Vagina (tissue), 2 donors: ENCODE results near the gene LRRC42. TPM values are rescaled to one million over a fixed set of nuclear protein-coding genes. Genes with fewer than 3 reads are reported as not detected.

Experiments
- DNase-seq, 2 donors: peaks; one replicate each; pipeline ENCODE4 v3.0.0-alpha.2; 2017; ENCODE audit errors: extremely low spot score in 2 of 2
- H3K27ac ChIP-seq: fragments of 200-600 bp; sonication (generic); one replicate; pipeline ENCODE4 v1.5.1; 2019
- H3K27me3 ChIP-seq: fragments of 200-600 bp; sonication (generic); one replicate; pipeline ENCODE4 v1.5.1; 2019
- H3K36me3 ChIP-seq, 2 donors: fragments of 200-600 bp; sonication (generic); one replicate each; pipeline ENCODE4 v1.5.1; 2017 to 2019
- H3K4me1 ChIP-seq: fragments of 200-600 bp; sonication (generic); one replicate; pipeline ENCODE4 v1.5.1; 2019
- H3K4me3 ChIP-seq, 2 donors: fragments of 200-600 bp; sonication (generic); 1 replicate in 1 of 2; 2 replicates in 1 of 2; pipeline ENCODE4 v1.5.1; 2016 to 2019
- H3K9me3 ChIP-seq: fragments of 200-600 bp; sonication (generic); one replicate; pipeline ENCODE4 v1.5.1; 2019
- POLR2A ChIP-seq, 2 donors: fragments of 450-650 bp; IDR thresholded peaks; one replicate each; pipeline ENCODE4 v1.6.1; 2017; ENCODE audit warnings: antibody characterized with exemption in 2 of 2, mild to moderate bottlenecking in 2 of 2, moderate library complexity in 2 of 2
- POLR2AphosphoS5 ChIP-seq, 2 donors: sonication (generic); formaldehyde crosslinking; IDR thresholded peaks; one replicate each; pipeline ENCODE4 v1.9.0; 2017; ENCODE audit warnings: antibody characterized with exemption in 2 of 2, mild to moderate bottlenecking in 2 of 2, low read depth in 1 of 2; ENCODE audit not compliant: insufficient read depth in 1 of 2
- intact Hi-C: fragments of 100-400 bp; cut with DNase I; formaldehyde crosslinking; loops from one replicate; pipeline ENCODE4 v1.15.1; 2023
- total RNA-seq: library from RNA; depleted of rRNA; stranded (reverse); fragments of >200 nt; gene quantifications from one replicate; pipeline ENCODE4 v1.2.3, GENCODE V29; 2016
- TF ChIP-seq, protein P1 (sequence below), 3 experiments: fragments of 450-650 bp in 2 of 3; fragments of 200-600 bp in 1 of 3; sonication (generic) in 1 of 3; IDR thresholded peaks; one replicate each; pipeline ENCODE4 v1.5.1; 2017 to 2019; ENCODE audit warnings: antibody characterized with exemption in 3 of 3, mild to moderate bottlenecking in 2 of 3, moderate library complexity in 2 of 3

The LRRC42 gene
- total RNA-seq, 1 donor from 2014 or later: 31.7 TPM

GRCh38 chr1:53945183-53945432 is 1.0 kb upstream of the LRRC42 start:
- Histone ChIP-seq H3K4me1 (peaks cover 47% of the 10 kb centered on the region), H3K27me3 (no peaks in the 10 kb centered on the region), H3K27ac (peak overlapping the region; percentile 87), H3K4me3 (peak overlapping the region; percentile 70 to 86), H3K9me3 (no peaks in the 10 kb centered on the region), H3K36me3 (no peaks in the 10 kb centered on the region)
- DNase-seq: no peak
- intact Hi-C loops: loop anchor here (5.0 kb wide), 2 partner anchors 53 to 107 kb away; partner anchors contain the start of genes DIO1, TCEANC2 and TMEM59
- no peak for TF ChIP-seq POLR2A (IDR thresholded peaks at IDR 0.05)
- TF ChIP-seq, protein P1, sequence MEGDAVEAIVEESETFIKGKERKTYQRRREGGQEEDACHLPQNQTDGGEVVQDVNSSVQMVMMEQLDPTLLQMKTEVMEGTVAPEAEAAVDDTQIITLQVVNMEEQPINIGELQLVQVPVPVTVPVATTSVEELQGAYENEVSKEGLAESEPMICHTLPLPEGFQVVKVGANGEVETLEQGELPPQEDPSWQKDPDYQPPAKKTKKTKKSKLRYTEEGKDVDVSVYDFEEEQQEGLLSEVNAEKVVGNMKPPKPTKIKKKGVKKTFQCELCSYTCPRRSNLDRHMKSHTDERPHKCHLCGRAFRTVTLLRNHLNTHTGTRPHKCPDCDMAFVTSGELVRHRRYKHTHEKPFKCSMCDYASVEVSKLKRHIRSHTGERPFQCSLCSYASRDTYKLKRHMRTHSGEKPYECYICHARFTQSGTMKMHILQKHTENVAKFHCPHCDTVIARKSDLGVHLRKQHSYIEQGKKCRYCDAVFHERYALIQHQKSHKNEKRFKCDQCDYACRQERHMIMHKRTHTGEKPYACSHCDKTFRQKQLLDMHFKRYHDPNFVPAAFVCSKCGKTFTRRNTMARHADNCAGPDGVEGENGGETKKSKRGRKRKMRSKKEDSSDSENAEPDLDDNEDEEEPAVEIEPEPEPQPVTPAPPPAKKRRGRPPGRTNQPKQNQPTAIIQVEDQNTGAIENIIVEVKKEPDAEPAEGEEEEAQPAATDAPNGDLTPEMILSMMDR (IDR thresholded peaks at IDR 0.05): no peak
- no peak for TF ChIP-seq POLR2AphosphoS5 (IDR thresholded peaks at IDR 0.05; ENCODE audit: insufficient read depth in 1 of 2, low read depth in 1 of 2)

GRCh38 chr1:53945433-53946251 is 508 bp upstream of the LRRC42 start, which contains the start of gene IFT25:
Gene IFT25, minus strand, starts transcription at chr1:53945699. Its CDS starts 5,617 bp downstream, at chr1:53940082.
- peak in 1 of 2 donors; percentile 97 for DNase-seq
- no peaks in the 10 kb centered on the region for H3K9me3 ChIP-seq

DNA sequence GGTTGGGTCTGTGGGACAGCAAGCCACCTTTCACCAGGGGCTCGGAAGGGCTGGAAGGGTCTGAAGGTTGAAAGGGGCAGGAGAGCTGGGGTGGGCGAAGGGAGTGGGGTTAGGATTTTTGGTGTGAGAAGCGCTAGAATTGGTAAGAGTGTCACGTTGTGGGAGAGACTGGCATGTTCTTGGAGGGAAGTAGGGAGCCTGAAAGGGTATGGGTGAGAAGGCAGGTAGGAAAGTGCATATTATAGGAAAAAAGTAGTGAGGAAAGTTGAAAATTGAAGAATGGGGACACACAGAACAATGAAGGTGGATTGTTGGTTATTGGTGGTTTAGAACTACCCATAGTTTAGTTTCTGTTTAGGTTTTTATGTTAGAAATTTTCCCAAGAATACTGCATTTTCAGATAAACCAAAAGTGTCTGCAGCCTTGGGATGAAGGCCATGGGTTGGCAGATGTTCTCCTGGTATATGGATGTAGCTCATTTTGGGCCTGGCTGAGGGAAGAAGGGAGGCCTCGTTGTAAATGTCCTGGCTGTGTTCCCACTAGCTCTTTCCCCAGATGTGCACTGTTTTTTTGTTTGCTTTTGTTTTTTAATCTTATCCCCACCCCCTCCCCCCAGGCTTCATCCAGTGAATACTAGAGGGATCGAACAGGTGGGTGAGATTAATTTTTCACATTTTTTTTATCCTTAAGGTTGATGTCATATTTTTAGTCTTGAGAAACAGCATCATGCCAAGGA is 1.2 kb downstream of the LRRC42 start:
- Histone ChIP-seq H3K4me1 (peaks cover 47% of the 10 kb centered on the region), H3K4me3 (peak overlapping the region; percentile 70 to 86), H3K9me3 (no peaks in the 10 kb centered on the region), H3K27ac (peak overlapping the region; percentile 87), H3K36me3 (peaks cover 0 to 7% of the 10 kb centered on the region in 2 donors), H3K27me3 (no peaks in the 10 kb centered on the region)
- intact Hi-C loops: loop anchor here (5.0 kb wide), 2 partner anchors 55 to 105 kb away; partner anchors contain the start of genes DIO1, TCEANC2 and TMEM59
- no peak for DNase-seq
- TF ChIP-seq POLR2AphosphoS5 (IDR thresholded peaks at IDR 0.05; ENCODE audit: insufficient read depth in 1 of 2, low read depth in 1 of 2) (no peak), POLR2A (IDR thresholded peaks at IDR 0.05) (no peak)
- TF ChIP-seq, protein P1 (IDR thresholded peaks at IDR 0.05): no peak

More at GRCh38 chr1:53945433-53946251, 508 bp upstream of the LRRC42 start, which contains the start of gene IFT25:
- intact Hi-C loops: loop anchor here (5.0 kb wide), 2 partner anchors 53 to 107 kb away; partner anchors contain the start of genes DIO1, TCEANC2 and TMEM59
- Histone ChIP-seq H3K36me3 (no peaks in the 10 kb centered on the region), H3K4me3 (peak within 1 kb of the TSS; percentile 70 to 86), H3K27me3 (no peaks in the 10 kb centered on the region), H3K4me1 (peaks cover 47% of the 10 kb centered on the region), H3K27ac (peak within 1 kb of the TSS; percentile 87)
- TF ChIP-seq POLR2A (IDR thresholded peaks at IDR 0.05) (peak in 1 of 2 donors; percentile 57), POLR2AphosphoS5 (IDR thresholded peaks at IDR 0.05; ENCODE audit: insufficient read depth in 1 of 2, low read depth in 1 of 2) (peak in 1 of 2 donors; percentile 88)
- TF ChIP-seq, protein P1 (IDR thresholded peaks at IDR 0.05): no peak

DNA sequence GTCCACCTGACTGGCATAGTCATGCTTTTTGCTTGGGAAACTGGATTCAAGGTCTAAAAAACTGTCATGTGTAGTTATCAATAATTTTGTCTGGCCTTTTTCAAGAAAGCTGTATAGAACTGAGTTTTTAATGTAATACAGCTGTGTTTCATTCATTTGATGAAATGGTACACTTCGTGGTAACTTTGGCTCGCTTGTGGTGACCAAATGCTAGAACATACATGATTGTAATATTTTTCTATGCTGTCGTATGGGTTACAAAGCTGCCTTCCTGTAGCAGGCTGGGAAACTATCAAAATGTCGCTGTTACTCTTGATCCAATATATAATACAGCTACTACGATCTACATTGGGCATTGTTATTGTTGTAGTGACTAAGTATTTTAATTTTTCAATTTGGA is 2.1 kb downstream of the LRRC42 start:
- Histone ChIP-seq H3K9me3 (no peaks in the 10 kb centered on the region), H3K4me1 (peaks cover 46% of the 10 kb centered on the region), H3K27ac (no peak overlapping the region), H3K27me3 (no peaks in the 10 kb centered on the region), H3K4me3 (no peak overlapping the region), H3K36me3 (peaks cover 0 to 16% of the 10 kb centered on the region in 2 donors)
- intact Hi-C loops: loop anchor here (5.0 kb wide), 2 partner anchors 56 to 104 kb away; partner anchors contain the start of genes DIO1, TCEANC2 and TMEM59
- TF ChIP-seq POLR2AphosphoS5 (IDR thresholded peaks at IDR 0.05; ENCODE audit: insufficient read depth in 1 of 2, low read depth in 1 of 2) (no peak), POLR2A (IDR thresholded peaks at IDR 0.05) (no peak)
- TF ChIP-seq, protein P1 (IDR thresholded peaks at IDR 0.05): no peak
- no peak for DNase-seq
